Colonic mucosa (tissue), 4 donors: ENCODE measurements around the gene APOBEC3G. TPM values are rescaled to one million over a fixed set of nuclear protein-coding genes. Genes with fewer than 3 reads are reported as not detected.
A peak's percentile ranks its signal among the peaks of the same experiment; 100 is the strongest.

ENCODE experiments used
- DNase-seq: peaks from one replicate; pipeline ENCODE4 v3.0.0-alpha.2; 2020
- H3K27ac ChIP-seq: fragments of 200-600 bp; one replicate; pipeline ENCODE4 v1.8.0; 2021
- H3K27me3 ChIP-seq: fragments of 200-600 bp; one replicate; pipeline ENCODE4 v1.8.0; 2021
- H3K36me3 ChIP-seq: fragments of 200-600 bp; one replicate; pipeline ENCODE4 v1.8.0; 2021
- H3K4me1 ChIP-seq: fragments of 200-600 bp; one replicate; pipeline ENCODE4 v1.8.0; 2021; ENCODE audit warnings: mild to moderate bottlenecking
- H3K4me3 ChIP-seq: fragments of 200-600 bp; one replicate; pipeline ENCODE4 v1.8.0; 2021
- H3K9ac ChIP-seq, 2 donors: one replicate each; pipeline ENCODE4 v1.7.0; 2013; ENCODE audit warnings: control low read depth in 2 of 2, low read depth in 2 of 2, low read length in 2 of 2
- H3K9me3 ChIP-seq: fragments of 200-600 bp; one replicate; pipeline ENCODE4 v1.8.0; 2021
- CTCF ChIP-seq: fragments of 200-600 bp; IDR thresholded peaks from one replicate; pipeline ENCODE4 v1.8.0; 2022; ENCODE audit warnings: antibody characterized with exemption, mild to moderate bottlenecking
- intact Hi-C: fragments of 100-400 bp; cut with DNase I; formaldehyde crosslinking; loops from one replicate; pipeline ENCODE4 v1.14.1; 2022
- total RNA-seq, 2 donors: library from RNA; stranded (reverse); fragmentation: NEBNext Ultra II Directional in 1 of 2; extraction: Animal tissue kit (Norgen Biotek cat#: 25700) in 1 of 2; gene quantifications; one replicate each; pipeline ENCODE4 v1.2.1, GENCODE V29; 2021
- donor health status: healthy.
- donor health status: DM: no; HTN: no; CAD: no.
- donor health status: DM: no; HTN: no; CAD: no.

The APOBEC3G gene
- total RNA-seq, 2 donors from 2014 or later, result 2.1 to 3.9 TPM

- no peaks in the 10 kb centered on the region for H3K4me1 ChIP-seq
- TF ChIP-seq CTCF, result no peak
- H3K4me3 ChIP-seq, result no peak overlapping the region
- no peaks in the 10 kb centered on the region for H3K27me3 ChIP-seq
- DNase-seq, result no peak
- no peak overlapping the region for H3K9ac ChIP-seq
- no peaks in the 10 kb centered on the region for H3K9me3 ChIP-seq
- no peak overlapping the region for H3K27ac ChIP-seq
- no peaks in the 10 kb centered on the region for H3K36me3 ChIP-seq
- intact Hi-C loops, result loop anchor here (10.0 kb wide), 1 partner anchor 346 kb away; no protein-coding TSS in a partner anchor
These were observed 33.8 kb downstream of the APOBEC3G start for GRCh38 chr22:39110631-39111561.

GRCh38 chr22:39114112-39114511, 37.0 kb downstream of the APOBEC3G start:
- H3K9ac ChIP-seq, result no peak overlapping the region
- DNase-seq, result no peak
- H3K36me3 ChIP-seq, result no peaks in the 10 kb centered on the region
- H3K4me3 ChIP-seq, result no peak overlapping the region
- H3K9me3 ChIP-seq, result no peaks in the 10 kb centered on the region
- intact Hi-C loops, result loop anchor here (10.0 kb wide), 1 partner anchor 349 kb away; no protein-coding TSS in a partner anchor
- H3K27ac ChIP-seq, result no peak overlapping the region
- H3K4me1 ChIP-seq, result no peaks in the 10 kb centered on the region
- no peak for TF ChIP-seq CTCF
- no peaks in the 10 kb centered on the region for H3K27me3 ChIP-seq

- Histone ChIP-seq H3K27ac (no peak overlapping the region), H3K27me3 (no peaks in the 10 kb centered on the region), H3K36me3 (no peaks in the 10 kb centered on the region), H3K4me3 (no peak overlapping the region), H3K4me1 (no peaks in the 10 kb centered on the region), H3K9ac (no peak overlapping the region), H3K9me3 (no peaks in the 10 kb centered on the region)
- DNase-seq, result no peak
- intact Hi-C loops, result loop anchor here (10.0 kb wide), 1 partner anchor 351 kb away; no protein-coding TSS in a partner anchor
- no peak for TF ChIP-seq CTCF
These were observed 38.5 kb downstream of the APOBEC3G start for GRCh38 chr22:39115570-39115969.

- no peaks in the 10 kb centered on the region for H3K27me3 ChIP-seq
- intact Hi-C loops, result loop anchor here (10.0 kb wide), 1 partner anchor 351 kb away; no protein-coding TSS in a partner anchor
- H3K4me1 ChIP-seq, result no peaks in the 10 kb centered on the region
- DNase-seq, result no peak
- no peak for TF ChIP-seq CTCF
- H3K36me3 ChIP-seq, result no peaks in the 10 kb centered on the region
- H3K9me3 ChIP-seq, result no peaks in the 10 kb centered on the region
- H3K9ac ChIP-seq, result no peak overlapping the region
- H3K4me3 ChIP-seq, result no peak overlapping the region
- H3K27ac ChIP-seq, result no peak overlapping the region
These were observed 39.0 kb downstream of the APOBEC3G start for GRCh38 chr22:39115977-39116621.

- peak; percentile 70 for DNase-seq
- Histone ChIP-seq H3K36me3 (no peaks in the 10 kb centered on the region), H3K4me1 (no peaks in the 10 kb centered on the region), H3K27ac (no peak overlapping the region), H3K27me3 (no peaks in the 10 kb centered on the region), H3K9me3 (no peaks in the 10 kb centered on the region), H3K4me3 (no peak overlapping the region), H3K9ac (no peak overlapping the region)
- TF ChIP-seq CTCF, result peak; percentile 43
- intact Hi-C loops, result loop anchor here (2.0 to 10.0 kb wide), 2 partner anchors 253 to 353 kb away; no protein-coding TSS in a partner anchor
These were observed 40.6 kb downstream of the APOBEC3G start for GRCh38 chr22:39117585-39118191.
